NCI-H446 treated with DMSO at 0.1 percent for 48 hours (cell line): ENCODE results near the gene LHX8.
"Not testable (repeated sequence)": the region's sequence is repeated elsewhere in the genome, so short reads cannot be mapped to it uniquely, and the experiment has no call there.

Experiments used
- DNase-seq: peaks from one replicate; lab custom pipeline; 2025; lab: John Stamatoyannopoulos, UW

The LHX8 gene

DNA sequence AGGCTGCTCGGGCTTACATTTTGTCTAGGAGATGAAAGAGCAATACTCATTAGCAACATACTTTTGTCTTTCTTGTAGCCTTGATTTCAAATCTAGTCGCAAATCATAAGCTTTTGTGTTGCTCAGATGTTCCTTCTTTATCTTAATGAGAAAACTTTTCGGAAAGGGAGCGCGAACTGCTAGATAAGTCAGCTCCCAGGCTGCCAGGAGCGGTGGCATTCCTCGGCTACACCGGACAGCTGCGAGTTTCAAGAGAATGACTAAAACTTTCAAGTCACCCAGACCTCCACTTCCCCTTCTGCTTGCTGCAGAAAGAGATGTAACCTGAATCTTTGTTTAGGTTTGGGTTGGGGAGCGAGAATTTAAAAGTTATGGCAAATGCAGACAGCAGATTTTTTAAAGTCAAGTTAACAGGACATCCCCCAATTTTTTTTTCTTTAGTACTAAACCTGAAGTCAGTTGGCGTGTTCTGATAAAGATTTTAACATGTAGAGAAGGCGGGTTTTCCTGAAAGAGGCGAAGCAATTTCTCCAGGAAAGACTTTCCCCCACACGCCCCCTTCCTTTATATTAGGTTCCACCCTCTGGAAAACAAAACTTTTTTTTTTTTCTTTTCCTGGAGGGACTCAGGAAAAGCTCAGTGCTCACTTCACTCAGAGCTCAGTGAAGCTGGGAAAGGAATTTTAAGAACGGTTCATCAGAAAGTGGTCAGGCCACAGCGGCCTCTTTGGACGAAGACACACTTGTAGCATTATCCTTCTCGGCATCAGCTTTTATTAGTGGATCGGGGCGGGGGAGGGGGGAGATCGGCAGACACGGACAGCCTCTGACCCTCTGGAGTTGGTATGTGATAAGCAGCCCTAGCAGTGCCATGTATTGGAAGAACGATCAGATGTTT is at the start of gene LHX8:
TSS of gene LHX8 (plus strand) at position 639 of the 897 bp plus-strand sequence. CDS start 2,227 bp downstream, outside the sequence.
- DNase-seq: no peak

DNA sequence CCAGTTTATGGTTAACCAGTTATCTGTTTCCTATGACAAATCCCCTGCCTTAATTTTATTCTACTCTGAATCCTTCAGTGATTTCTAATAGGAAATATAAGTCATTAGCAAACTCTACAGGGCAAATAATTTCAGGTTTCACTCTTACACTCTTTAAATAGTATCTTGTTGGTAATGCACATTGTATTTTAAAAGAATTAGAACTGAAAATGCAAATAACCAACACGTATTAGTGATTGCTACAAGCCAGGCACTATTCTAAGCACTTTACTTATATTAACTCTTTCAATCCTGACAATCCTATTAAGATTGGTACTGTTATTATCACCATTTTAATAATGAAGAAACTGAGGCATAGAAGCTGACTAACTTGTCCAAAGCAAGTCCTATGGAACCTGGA is 48.3 kb upstream of the LHX8 start:
- DNase-seq: no peak

DNA sequence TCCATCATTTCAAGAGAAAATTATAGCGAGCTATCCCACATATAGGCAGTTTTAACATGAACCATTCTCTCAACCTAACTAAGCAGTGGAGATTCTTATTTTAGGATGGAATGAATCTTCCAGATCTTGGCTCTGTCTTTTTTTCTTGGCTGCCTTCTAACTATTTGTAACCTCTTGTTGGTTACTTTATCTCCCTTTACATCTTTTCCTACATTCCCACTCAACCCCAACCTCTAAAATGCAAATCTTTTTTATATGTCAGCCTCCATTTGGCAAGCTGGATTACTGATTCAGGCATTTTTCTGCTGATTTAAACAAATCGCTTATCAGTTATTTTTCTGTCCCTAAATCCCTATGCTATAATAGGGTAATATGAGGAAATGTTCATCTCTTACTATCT is 46.9 kb upstream of the LHX8 start:
- DNase-seq: no peak

DNA sequence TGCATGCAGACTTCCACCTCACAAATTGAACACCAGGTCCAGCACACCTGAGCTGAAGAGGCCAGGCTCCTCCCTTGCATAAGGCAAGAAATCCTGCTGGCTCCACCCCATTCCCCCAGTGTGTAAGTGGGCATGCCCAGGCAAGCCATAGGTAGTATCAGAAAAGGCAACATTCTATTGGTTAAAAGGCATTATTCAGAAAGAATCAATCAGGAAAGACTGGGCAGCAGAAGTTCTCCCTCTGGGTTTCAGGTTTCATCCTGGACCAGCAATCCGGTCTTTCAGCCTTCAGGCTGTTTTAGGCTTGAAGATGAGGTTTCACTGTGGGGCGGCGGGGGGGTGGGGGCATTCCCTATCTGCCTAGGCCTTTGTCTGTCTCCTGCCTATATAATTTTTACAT is 42.0 kb upstream of the LHX8 start:
- no peak for DNase-seq

DNA sequence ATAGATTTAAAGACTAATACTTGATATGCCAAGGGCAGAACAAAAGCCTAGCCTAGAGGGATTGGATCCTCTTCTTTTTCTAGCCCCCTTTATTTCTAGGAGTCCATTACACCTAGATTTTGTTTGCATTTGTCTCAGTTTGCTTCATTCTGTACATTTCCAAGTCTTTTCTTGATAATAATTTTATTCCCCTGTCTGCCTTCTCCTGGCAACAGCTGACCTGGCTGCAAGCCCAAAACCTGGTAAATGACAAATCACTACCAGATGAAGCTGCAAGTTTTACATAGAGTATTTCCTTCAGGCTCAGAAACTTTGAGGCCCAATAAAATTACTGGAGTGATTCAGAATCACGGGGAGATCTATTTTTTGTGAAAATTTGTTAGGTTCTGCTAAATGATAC is 36.5 kb upstream of the LHX8 start:
- DNase-seq: peak; percentile 61

DNA sequence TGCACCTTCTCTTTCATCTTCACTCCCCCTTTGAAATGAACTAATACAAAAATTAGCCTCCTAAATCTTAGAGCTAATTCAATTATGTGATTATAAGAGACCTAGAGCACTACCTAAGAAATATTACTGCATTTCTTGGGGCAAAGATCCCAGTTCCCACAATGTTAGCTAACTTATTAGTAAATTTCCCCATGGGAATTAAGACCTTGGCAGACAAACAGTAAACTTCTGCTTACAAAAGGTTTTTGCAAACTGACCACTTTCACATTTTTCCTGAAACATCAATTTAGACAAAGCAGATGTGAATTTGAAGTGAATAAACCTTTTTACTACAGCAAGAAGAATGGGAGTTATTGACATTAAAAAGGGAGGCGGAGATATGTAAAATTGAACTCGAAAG is 34.6 kb upstream of the LHX8 start:
- DNase-seq: no peak

DNA sequence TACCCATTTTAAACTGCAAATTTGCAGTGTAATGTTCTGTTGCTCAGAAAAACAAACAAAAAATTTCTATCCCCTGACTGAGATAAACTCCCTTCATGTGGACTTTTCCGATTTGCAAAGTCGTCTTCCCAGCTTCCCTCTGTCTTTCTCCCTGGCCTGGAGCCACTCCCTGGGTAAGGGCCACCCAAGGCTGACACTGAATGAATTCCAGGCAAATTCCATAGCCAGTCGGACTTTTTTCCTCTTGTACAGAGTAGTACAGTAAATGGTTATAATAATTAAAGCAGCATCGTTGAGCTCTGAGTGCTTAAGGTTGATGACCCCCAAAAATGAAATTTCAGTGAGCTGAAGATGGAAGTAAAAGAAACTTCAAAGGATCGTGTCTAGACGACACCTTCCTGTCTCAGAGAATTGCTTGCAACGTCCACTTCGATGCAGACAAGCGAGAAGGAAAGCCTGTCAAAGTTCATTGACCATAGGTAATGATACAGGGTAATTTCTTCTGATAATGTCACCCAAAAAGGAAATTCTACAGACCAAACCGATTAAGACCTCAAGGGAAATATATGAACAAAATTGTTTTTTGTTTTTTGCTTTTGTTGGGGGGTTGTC is 33.6 kb upstream of the LHX8 start:
- no peak for DNase-seq

DNA sequence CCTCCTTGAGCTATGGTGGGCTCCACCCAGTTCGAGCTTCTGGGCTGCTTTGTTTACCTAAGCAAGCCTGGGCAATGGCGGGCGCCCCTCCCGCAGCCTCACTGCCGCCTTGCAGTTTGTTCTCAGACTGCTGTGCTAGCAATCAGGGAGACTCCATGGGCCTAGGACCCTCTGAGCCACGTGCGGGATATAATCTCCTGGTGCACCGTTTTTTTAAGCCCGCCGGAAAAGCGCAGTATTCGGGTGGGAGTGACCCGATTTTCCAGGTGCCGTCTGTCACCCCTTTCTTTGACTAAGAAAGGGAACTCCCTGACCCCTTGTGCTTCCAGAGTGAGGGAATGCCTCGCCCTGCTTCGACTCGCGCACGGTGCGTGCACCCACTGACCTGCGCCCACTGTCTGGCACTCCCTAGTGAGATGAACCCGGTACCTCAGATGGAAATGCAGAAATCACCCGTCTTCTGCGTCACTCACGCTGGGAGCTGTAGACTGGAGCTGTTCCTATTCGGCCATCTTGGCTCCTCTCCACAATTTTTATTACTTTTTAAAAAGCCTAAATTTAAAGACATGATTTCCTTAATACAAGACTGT is 21.7 kb upstream of the LHX8 start:
- not testable (repeated sequence) for DNase-seq

DNA sequence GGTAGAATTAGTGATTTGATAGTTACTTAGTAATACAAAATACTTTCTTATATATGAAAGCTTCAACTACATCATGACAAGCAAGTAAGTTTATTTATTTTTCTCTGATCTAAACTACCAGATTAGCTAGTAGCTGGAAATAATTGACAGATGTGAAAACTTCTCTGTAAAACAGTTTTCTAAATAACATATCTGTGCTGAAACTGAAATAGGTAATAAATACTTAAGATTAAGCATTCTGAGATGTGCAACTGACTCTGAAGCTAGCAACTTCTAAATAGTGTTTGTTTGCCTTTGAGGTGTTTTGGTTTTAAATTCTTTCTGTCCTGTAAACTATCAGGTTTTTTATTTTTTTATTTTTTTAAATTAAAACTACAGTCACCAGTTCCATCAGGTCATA is 18.5 kb upstream of the LHX8 start:
- no peak for DNase-seq

DNA sequence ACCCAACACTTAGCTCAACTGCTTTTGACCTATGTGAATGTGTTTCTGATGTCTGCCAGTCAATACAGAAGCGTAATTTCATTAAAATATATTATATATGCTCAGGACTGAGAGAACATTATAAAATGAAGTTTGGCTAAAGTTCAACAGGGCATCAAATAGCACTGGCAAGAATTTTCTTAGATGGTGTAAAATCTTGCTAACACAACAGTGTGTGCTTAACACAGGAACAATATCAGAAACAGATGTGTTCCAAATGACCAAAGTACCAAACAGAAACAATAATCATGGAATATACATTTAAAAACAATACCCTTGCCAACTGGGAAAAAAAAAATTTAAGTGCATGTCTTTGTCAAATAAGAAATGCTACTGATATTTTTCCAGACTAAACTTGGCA is 10.4 kb upstream of the LHX8 start:
- no peak for DNase-seq

DNA sequence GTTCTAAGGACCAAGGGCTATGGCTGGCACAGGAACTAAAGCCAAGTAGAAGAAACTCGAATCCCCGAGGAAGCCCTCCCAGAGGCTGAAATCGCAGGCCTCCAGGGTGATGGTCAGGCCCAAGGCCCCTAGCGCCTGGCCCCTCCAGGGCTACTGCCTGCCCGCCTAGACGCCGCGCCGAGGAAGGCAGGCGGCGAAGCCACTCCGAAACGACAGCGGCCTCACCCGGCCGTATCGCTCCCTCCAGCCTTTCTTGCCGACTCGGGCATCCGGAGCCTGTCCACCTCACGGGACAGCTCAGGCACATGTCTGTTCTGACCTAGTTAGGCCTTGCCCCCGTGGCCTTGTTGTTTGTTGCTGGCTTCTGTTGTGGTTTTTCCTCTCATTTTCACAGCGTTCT is 9.7 kb upstream of the LHX8 start:
- DNase-seq: no peak

DNA sequence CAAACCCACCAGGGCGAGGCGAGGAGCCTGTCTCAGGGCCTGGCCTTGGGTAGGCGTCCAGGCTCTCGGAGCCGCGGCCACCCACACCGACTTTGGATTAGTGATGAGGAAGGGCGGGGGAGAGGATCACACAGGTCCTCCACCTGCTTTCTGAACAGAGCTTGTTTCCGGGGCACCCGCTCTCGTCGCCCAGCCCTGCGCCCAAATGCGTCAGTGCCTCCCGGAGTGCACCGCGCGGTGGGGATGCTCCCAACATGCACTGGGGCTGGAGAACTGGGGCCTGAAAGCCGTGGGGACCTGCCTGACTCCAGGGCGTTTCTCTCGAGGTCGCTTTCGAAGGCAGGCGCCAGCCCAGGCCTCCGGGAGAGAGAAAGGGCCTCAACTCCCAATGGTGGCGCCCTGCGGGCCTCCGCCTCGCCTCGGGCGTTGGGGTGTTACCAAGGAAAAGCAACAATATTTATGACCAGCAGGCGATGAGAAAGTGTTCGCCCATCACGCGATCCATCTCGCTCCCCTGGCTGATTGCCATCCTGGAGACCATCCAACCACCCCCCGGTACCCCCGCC is 8.9 kb upstream of the LHX8 start:
- DNase-seq: no peak

DNA sequence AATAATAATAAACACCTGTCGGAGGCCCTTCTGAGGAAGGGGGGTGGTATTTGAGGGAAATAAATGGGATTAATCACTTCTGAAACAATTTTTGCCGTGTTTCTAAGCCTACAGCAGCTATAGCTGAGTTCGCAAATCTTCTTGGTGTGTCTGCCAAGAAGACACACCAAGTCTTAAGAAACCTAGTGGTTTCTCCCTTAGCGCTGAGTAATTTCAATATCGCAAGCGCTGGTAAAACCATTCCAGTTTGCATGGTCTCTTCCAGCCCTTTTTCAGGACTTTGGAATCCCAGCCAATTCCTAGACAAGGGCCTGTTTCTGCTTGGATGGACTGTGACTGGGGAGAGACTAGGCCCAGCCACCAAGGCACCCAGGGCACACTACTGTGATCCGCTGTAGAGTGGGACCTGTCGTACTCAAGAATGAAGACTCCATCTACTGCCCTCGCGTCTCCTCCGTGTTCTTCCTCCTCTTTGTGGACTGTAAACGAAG is 7.5 kb upstream of the LHX8 start:
- no peak for DNase-seq

DNA sequence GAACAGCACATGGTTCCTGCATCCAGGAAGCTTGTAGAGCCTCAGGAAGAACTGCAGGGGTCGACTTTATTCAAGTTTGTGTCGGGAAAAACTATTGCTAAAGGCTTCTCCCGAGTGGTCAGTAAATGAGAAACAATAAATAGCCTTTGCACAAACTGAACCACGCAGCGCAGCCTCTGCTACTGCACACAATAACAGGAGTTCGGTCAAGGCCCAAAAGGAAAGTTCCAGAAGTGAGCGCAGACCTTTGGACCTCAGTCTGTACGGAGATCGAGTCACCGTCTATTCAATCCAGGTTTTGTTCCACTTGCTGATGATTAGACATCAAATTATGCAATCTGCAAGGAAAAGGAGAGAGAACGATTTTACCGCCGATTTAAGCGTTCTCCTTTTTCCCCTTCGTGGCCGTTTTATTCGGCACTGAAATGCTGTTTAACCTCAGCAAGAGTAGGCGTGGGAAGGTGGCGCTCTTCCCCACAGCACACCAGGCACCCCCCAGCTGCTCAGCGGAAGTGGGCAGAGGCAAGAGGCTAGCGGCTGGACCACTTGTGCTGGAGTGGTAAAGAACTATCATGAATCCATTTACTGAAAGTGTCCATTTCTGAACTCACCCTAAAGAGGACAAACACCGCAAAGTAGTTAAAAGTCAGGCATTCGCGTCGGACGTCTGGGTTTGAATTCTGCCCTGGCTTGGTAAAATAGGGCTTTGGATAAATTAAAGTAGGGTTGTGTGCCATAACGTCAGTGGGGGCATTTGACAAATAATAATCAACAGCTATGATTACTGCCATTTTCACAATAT is 6.1 kb upstream of the LHX8 start:
- DNase-seq: no peak

DNA sequence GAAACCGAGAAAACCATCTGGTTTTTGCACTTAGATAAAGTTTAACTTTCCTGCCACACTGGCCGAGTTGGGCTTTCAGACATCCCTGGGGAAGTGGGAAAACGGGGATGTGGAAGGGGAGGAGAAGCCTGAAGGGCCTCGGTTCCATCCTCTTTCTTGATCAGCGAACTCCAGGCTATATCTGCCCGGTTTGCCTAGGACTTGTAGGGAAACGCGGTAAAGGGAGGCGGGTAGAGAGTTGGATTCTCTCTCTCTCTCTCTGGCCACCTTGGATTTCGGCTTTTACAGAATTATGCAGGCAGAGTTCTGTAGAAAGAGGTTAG is 4.6 kb upstream of the LHX8 start:
- no peak for DNase-seq

DNA sequence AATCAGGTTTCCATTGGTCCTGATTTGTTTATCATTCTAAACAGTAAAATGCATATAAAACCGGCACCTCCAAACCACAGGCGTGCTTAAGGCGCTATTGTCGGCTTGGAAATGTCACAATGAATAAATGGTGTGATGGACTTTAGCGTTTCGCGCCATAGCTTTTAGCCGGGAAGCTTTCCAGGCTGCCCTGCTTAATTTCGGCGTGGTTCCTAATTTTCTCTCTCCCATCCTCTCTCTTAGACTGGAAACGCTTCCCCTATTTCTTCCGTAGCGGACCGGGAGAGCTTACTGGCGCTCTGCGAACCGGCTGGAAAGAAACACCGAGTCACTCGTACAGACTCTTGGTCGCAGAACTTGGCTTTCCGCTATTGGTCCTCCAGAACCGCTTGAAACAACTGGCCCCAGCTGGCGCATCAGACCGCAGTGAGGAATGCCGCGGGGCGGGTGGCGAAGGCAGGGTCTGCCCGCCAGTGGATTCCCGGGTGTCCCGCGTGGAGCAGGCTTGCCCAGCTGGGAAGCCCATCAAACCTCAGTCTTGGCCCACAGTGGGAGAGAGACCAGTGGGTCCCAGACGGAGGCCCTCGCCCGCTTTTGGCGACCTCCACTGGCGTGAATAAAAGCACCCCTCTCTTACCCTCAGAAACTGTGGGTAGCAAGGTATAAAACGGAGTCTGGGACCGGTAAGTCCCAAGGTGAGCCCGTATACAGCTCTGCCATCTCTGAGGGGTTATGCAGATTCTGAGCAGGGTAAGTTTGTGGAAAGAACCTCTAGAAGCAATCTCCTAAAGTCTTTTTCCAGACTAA is 4.0 kb upstream of the LHX8 start:
- DNase-seq: no peak

DNA sequence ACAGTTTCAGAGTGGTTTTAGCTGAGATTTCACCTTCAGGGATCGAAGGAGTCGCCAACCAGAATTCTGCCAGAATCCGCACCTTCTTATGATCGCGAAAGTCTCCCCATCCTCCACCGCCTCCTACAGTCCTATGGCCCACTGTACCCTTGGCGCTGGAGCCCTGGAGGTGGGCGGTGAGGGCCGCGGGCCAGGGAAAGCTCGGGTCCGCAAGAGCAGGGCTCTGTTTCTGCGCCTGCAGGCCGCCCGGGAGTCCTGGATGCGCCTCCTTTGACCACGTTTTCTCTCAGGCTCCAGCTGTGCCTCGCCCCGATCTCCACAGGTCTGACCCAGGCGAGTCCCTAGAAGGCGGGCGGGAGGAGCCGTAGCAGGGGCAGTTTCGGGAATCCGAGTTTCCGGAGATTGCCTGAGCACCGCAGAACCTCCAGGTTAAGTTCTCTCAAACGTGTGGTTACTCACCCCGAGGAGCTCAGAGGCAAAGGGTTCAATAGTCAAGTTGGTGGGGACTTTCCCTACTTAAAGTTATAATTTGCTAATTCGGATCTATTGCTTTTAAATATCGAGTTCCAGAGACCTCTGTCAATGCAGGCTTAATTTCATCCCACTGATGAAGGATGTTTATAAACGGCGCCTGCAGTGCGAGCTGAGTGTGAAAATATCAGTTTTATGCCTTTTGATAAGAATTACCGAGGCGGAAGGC is 3.2 kb upstream of the LHX8 start:
- DNase-seq: no peak

DNA sequence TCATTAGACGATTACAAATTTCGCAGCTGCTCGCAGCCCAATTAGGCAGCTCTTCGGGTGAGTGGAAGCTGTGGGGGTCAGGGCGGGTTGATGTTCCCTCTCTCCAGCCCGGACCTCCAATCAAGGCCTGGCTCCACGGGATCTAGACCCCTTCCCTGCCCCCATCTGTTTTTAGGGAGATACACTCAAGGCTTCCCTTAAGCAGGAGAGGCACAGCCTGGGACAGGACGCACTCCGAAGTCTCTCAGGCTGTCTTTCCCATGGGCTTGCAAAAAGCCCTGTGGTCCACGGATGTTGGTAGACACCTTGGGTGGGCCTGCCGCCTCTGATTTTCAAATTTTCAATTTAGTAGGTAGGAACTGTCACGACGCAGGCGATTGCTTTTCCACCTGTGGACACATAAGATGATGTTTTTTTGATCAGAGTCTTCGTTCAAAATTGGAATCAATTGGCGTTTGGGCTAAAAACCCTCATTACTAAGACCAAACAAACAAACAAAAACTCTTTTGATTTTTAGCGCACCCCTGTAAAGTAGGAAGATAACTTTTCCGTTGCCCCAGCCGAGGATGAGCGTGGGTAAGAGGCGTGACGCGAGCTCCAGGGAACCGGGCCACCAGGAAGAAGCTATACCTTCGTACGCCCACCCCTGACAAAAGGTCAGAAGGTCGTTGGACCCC is 2.5 kb upstream of the LHX8 start:
- no peak for DNase-seq

DNA sequence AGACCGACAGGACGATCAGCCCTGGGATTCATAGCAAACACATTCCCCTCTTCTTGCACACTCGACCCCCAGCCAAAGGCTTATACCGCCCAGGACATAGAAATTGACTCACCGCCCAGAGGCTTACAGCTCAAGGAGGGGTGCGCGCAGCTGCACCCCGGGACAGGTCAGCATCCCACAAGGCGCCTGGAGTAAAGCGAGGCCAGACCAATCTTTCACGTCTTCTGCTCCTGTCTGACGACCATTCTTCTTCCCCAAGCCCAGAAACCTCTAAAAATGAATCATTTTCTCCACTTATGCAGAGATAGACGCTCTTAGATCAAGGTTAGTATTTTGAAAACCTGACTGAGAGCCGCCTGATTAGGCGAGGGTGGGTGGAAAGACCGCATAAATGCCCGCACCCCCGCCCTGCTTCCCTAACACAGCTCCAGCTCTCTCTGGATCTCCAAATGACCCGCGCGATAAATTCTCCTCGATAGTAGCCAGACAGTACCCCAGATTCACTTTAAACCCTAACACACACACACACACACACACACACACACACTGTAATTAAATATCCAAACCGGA is 1.9 kb upstream of the LHX8 start:
- no peak for DNase-seq
